ENCODE data around the gene MYBPC2. TPM values are rescaled to one million over a fixed set of nuclear protein-coding genes. Genes with fewer than 3 reads are reported as not detected.

Gene MYBPC2
- under 1 TPM in 3 of 6 experiments, not detected in 3; 0.12 to 0.56 (median 0.30) TPM for total RNA-seq
- long read RNA-seq = 0 reads

GRCh38 chr19:50432221-50433028 lies at the start of gene MYBPC2:
Gene MYBPC2 (plus strand): TSS chr19:50432892. CDS start chr19:50432954, 62 bp downstream.
- Histone ChIP-seq H3K4me3 (peak within 1 kb of the TSS; percentile 51 to 62 (median 59)), H3K4me1 (peaks cover 0 to 11% (median 2%) of the 10 kb centered on the region in 4 donors), H3K36me3 (no peaks in the 10 kb centered on the region), H3K27me3 (no peaks in the 10 kb centered on the region), H3K9me3 (no peaks in the 10 kb centered on the region), H3K27ac (peak within 1 kb of the TSS in 2 of 3 donors; percentile 37 to 60)
- ATAC-seq (peak in 3 of 4 donors; percentile 3 to 8 (median 4)), DNase-seq (no peak)
- intact Hi-C loops (cut with DNase I) = no loop called here
- TF ChIP-seq CTCF (IDR thresholded peaks at IDR 0.05) = no peak
- TF ChIP-seq POLR2A (IDR thresholded peaks at IDR 0.05) = no peak
- 14% methylated on average over 9 of the region's 40 CpGs for WGBS (ENCODE audit: insufficient coverage, low coverage, low lambda C conversion rate, missing lambda C conversion rate)

GRCh38 chr19:50383001-50383851 lies 49.5 kb upstream of the MYBPC2 start:
- intact Hi-C loops (cut with DNase I) = no loop called here
- ATAC-seq = no peak
- no peaks in the 10 kb centered on the region for H3K9me3 ChIP-seq
- H3K27me3 ChIP-seq = no peaks in the 10 kb centered on the region
- TF ChIP-seq POLR2A (IDR thresholded peaks at IDR 0.05) (no peak), CTCF (IDR thresholded peaks at IDR 0.05) (no peak)
- H3K4me1 ChIP-seq = peaks cover 0 to 8% (median 0%) of the 10 kb centered on the region in 4 donors
- H3K36me3 ChIP-seq = peaks cover 0 to 36% (median 10%) of the 10 kb centered on the region in 4 donors
- H3K4me3 ChIP-seq = peak overlapping the region; percentile 47 to 69 (median 56)
- peak overlapping the region in 2 of 3 donors; percentile 60 to 70 for H3K27ac ChIP-seq
- 58% methylated on average over 20 of the region's 21 CpGs for WGBS (ENCODE audit: insufficient coverage, low coverage, low lambda C conversion rate, missing lambda C conversion rate)
- DNase-seq = no peak

- Histone ChIP-seq H3K4me3 (peak within 1 kb of the TSS; percentile 47 to 69 (median 56)), H3K9me3 (no peaks in the 10 kb centered on the region), H3K27me3 (no peaks in the 10 kb centered on the region), H3K36me3 (peaks cover 0 to 28% (median 6%) of the 10 kb centered on the region in 4 donors), H3K27ac (peak within 1 kb of the TSS in 2 of 3 donors; percentile 60 to 70), H3K4me1 (peaks cover 0 to 8% (median 0%) of the 10 kb centered on the region in 4 donors)
- WGBS (ENCODE audit: insufficient coverage, low coverage, low lambda C conversion rate, missing lambda C conversion rate) = 0% methylated on average over 43 of the region's 78 CpGs
- peak; percentile 94 to 97 (median 96) for ATAC-seq
- intact Hi-C loops (cut with DNase I) = no loop called here
- peak; percentile 16 for TF ChIP-seq POLR2A (IDR thresholded peaks at IDR 0.05)
- no peak for TF ChIP-seq CTCF (IDR thresholded peaks at IDR 0.05)
- peak; percentile 98 to 99 (median 99) for DNase-seq
These were observed 48.6 kb upstream of the MYBPC2 start, which contains the start of gene POLD1 for GRCh38 chr19:50383852-50384684. Gene POLD1 (plus strand): TSS chr19:50384347. CDS start chr19:50398852, 14,505 bp downstream.

Data from right lobe of liver (tissue), 6 donors.